Transverse colon (tissue), 3 donors: Measurements from ENCODE around the gene BTF3L4.

Experiments
- EP300 ChIP-seq: sonication (generic); formaldehyde crosslinking; IDR thresholded peaks from one replicate; pipeline ENCODE4 v1.6.1; 2017; ENCODE audit warnings: antibody characterized with exemption, low read depth
- TF ChIP-seq, protein P1 (sequence below), 5 experiments: fragments of 200-600 bp in 3 of 5; fragments of 450-650 bp in 2 of 5; sonication (generic) in 3 of 5; IDR thresholded peaks; 1 replicate in 2 of 5; 2 replicates in 3 of 5; pipeline ENCODE4 v1.5.1; 2016 to 2017; ENCODE audit warnings: antibody characterized with exemption in 5 of 5, inconsistent platforms in 3 of 5, mild to moderate bottlenecking in 2 of 5, moderate library complexity in 1 of 5

DNA sequence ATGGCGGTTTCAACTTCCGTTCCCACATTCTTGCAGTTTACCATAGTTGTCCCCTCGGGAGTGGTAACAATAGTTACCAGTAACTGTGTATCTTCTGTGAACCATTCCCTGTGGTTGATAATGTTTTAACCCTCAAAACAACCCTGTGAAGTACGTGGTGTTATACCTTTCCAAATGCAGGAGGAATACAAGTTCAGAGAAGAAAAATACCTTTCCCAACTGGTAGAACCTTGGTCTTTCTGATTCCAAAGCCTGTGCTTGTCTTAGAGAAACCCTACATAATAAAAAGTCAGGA, 789 bp downstream of the BTF3L4 start:
- TF ChIP-seq, protein P1, sequence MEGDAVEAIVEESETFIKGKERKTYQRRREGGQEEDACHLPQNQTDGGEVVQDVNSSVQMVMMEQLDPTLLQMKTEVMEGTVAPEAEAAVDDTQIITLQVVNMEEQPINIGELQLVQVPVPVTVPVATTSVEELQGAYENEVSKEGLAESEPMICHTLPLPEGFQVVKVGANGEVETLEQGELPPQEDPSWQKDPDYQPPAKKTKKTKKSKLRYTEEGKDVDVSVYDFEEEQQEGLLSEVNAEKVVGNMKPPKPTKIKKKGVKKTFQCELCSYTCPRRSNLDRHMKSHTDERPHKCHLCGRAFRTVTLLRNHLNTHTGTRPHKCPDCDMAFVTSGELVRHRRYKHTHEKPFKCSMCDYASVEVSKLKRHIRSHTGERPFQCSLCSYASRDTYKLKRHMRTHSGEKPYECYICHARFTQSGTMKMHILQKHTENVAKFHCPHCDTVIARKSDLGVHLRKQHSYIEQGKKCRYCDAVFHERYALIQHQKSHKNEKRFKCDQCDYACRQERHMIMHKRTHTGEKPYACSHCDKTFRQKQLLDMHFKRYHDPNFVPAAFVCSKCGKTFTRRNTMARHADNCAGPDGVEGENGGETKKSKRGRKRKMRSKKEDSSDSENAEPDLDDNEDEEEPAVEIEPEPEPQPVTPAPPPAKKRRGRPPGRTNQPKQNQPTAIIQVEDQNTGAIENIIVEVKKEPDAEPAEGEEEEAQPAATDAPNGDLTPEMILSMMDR (IDR thresholded peaks at IDR 0.05) = no peak
- no peak for TF ChIP-seq EP300
